ENCODE data around the gene JAZF1. TPM values are rescaled to one million over a fixed set of nuclear protein-coding genes. Genes with fewer than 3 reads are reported as not detected.
"Not testable (repeated sequence)": the region's sequence is repeated elsewhere in the genome, so short reads cannot be mapped to it uniquely, and the experiment has no call there.

The JAZF1 gene
- polyA plus RNA-seq, 3 donors from 2014 or later, result 17.7 to 40.2 (median 25.9) TPM

- H3K4me1 Mint-ChIP-seq, result peaks cover 26 to 57% of the 10 kb centered on the region in 2 donors
- peaks cover 0 to 3% (median 0%) of the 10 kb centered on the region in 3 donors for H3K27me3 Mint-ChIP-seq (ENCODE audit: low read depth in 3 of 3)
- DNase-seq, result no peak
- H3K4me3 Mint-ChIP-seq, result no peak overlapping the region
- no peaks in the 10 kb centered on the region for H3K9me3 Mint-ChIP-seq
- H3K27ac Mint-ChIP-seq, result peak overlapping the region in 1 of 6 donors; percentile 46
- H3K36me3 Mint-ChIP-seq, result peaks cover 0 to 5% (median 0%) of the 10 kb centered on the region in 3 donors
These were observed 240.7 kb downstream of the JAZF1 start for GRCh38 chr7:27939893-27940292.

DNA sequence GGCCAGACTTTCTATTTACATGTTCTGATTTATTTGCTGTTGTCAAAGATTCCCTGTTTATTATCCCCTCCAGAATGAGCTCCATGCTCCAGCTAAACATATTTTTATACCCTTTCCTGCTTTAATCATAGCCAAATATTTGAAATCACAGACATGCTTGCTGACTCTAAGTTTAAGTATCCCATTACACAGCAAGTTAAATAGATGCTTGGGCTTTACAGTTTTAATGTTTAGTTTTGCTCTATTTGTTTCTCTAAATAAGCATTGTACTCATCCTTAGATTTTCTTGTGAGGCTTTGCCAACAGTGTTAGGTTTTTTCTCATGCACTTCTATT is 243.9 kb downstream of the JAZF1 start:
- H3K27me3 Mint-ChIP-seq (ENCODE audit: low read depth in 3 of 3), result no peaks in the 10 kb centered on the region
- DNase-seq, result no peak
- H3K4me3 Mint-ChIP-seq, result no peak overlapping the region
- peak overlapping the region in 2 of 6 donors; percentile 31 to 55 for H3K27ac Mint-ChIP-seq
- H3K4me1 Mint-ChIP-seq, result peaks cover 23 to 61% of the 10 kb centered on the region in 2 donors
- H3K36me3 Mint-ChIP-seq, result peaks cover 0 to 5% (median 0%) of the 10 kb centered on the region in 3 donors
- no peaks in the 10 kb centered on the region for H3K9me3 Mint-ChIP-seq

GRCh38 chr7:27936047-27936767 is 244.4 kb downstream of the JAZF1 start:
- Mint-ChIP-seq H3K27ac (peak overlapping the region in 2 of 6 donors; percentile 34 to 44), H3K4me1 (peaks cover 22 to 57% of the 10 kb centered on the region in 2 donors), H3K36me3 (peaks cover 0 to 5% (median 0%) of the 10 kb centered on the region in 3 donors), H3K9me3 (no peaks in the 10 kb centered on the region), H3K27me3 (ENCODE audit: low read depth in 3 of 3) (no peaks in the 10 kb centered on the region), H3K4me3 (no peak overlapping the region)
- no peak for DNase-seq

DNA sequence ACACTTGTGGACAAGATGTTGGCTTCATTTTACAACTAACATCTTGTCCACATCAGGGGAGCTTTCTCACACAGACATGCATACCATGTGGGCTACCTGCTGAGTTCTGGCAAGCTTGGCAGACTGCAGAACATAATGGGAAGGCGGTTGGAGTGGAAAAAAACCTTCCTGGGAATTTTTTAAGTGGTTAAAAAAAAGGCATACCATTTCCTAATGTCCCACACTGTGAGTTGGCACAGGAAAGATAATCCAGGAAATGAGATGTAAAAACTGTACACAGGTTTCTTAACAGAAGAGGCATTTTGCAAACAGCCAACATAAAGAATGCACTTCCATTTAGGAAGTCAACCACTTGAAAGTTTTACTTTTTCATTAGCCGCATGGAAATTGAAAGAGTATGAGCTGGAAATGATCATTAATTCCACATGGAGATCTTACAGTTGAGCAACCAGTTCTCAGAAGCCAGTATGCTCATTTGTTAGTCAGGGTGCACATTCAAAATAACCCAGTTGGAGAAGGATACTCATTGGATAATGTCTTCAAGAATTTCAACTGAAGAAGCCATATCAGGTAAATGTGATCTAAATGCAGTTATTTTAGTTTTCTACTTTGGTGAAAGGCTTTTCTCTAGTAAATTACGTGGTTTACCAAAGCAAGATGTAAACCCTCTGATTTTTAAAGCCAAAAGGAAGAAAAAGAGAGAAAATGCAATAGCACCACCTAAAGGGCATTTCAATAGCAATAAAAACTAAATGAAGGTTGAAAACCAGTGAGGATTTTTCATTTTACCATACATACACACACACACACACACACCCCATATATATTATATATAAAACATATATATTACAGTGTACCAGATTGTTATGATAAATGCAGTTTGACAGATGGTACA is 246.7 kb downstream of the JAZF1 start:
- H3K4me1 Mint-ChIP-seq, result peaks cover 18 to 62% of the 10 kb centered on the region in 2 donors
- peak in 1 of 3 donors; percentile 3 for DNase-seq

DNA sequence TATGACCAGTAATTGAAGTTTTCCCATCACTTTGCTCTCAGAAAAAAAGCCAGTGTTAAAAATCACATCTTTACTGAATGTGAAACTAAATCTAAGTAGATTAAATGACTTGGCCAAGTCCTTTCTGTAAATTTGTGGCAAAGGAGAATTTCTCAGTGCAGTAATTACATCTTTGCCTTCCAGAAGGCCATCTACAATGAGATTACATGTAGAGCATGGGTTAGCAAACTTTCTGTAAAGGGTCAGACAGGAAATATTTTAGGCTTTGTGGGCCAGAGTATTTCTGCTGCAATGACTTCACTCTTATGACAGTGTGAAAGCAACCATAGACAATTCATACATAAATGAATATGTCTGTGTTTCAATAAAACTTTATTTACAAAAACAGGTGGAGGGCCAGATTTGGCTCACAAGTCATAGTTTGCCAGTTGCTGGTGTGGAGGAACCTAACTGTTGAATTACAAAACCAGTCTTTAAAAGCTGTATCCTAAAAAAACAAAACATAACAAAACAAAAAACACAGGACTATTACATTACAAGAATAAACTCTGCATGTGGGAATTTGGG is 249.6 kb downstream of the JAZF1 start:
- Mint-ChIP-seq H3K27me3 (ENCODE audit: low read depth in 3 of 3) (peaks cover 0 to 2% (median 0%) of the 10 kb centered on the region in 3 donors), H3K4me3 (no peak overlapping the region), H3K27ac (no peak overlapping the region), H3K4me1 (peaks cover 25 to 62% of the 10 kb centered on the region in 2 donors), H3K9me3 (no peaks in the 10 kb centered on the region), H3K36me3 (no peaks in the 10 kb centered on the region)
- DNase-seq, result no peak

More for the DNA sequence above, 246.7 kb downstream of the JAZF1 start:
- Mint-ChIP-seq H3K27me3 (ENCODE audit: low read depth in 3 of 3) (peaks cover 0 to 2% (median 0%) of the 10 kb centered on the region in 3 donors), H3K9me3 (no peaks in the 10 kb centered on the region), H3K4me3 (no peak overlapping the region), H3K27ac (peak overlapping the region in 1 of 6 donors; percentile 28), H3K36me3 (no peaks in the 10 kb centered on the region)

DNA sequence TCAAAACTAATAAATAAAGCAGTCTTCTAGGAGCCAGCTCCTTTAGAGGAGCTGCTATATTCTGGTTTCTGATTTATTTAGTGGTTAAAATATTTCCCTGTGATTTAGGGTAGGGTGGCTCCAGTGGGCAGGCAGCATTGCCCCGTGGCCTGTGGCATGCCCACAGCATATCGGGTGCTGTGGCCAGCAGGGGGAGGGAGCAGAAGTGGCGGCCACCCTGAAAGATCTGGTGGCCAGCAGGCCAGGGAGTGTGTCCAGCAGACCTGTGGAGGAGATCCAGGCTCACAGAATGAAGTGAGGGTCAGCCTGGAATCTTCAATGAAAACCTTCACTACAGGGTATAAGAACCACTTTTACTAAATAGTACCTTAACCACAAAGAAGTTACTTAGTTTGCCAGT is 251.5 kb downstream of the JAZF1 start:
- Mint-ChIP-seq H3K4me3 (no peak overlapping the region), H3K9me3 (no peaks in the 10 kb centered on the region), H3K27me3 (ENCODE audit: low read depth in 3 of 3) (peaks cover 0 to 6% (median 2%) of the 10 kb centered on the region in 3 donors), H3K4me1 (peaks cover 28 to 62% of the 10 kb centered on the region in 2 donors), H3K36me3 (no peaks in the 10 kb centered on the region), H3K27ac (peak overlapping the region in 1 of 6 donors; percentile 31)
- DNase-seq, result no peak

DNA sequence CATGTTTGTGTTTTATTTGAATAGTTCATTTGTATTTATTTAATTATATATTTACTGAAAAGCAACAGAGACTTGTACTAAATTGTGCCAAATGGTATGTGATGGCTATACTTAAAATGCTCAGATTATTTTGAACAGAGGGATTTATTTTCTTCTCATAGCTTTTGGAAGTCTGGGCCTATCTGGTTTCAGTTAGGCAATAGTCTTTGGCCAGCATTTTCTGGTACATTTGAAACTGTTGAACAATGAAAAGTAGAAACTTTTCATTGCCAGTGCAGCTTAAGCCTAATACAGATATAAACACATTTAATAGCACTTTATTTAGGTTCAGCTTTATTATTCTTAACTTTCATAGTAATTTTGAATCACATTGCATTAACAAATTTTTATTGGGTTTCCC is 252.6 kb downstream of the JAZF1 start:
- H3K9me3 Mint-ChIP-seq, result no peaks in the 10 kb centered on the region
- H3K4me1 Mint-ChIP-seq, result peaks cover 28 to 60% of the 10 kb centered on the region in 2 donors
- no peaks in the 10 kb centered on the region for H3K36me3 Mint-ChIP-seq
- DNase-seq, result no peak
- no peak overlapping the region for H3K27ac Mint-ChIP-seq
- H3K27me3 Mint-ChIP-seq (ENCODE audit: low read depth in 3 of 3), result peaks cover 0 to 8% (median 2%) of the 10 kb centered on the region in 3 donors
- no peak overlapping the region for H3K4me3 Mint-ChIP-seq

GRCh38 chr7:27925573-27926201 is 254.9 kb downstream of the JAZF1 start:
- DNase-seq, result no peak
- Mint-ChIP-seq H3K9me3 (no peaks in the 10 kb centered on the region), H3K4me1 (peaks cover 22 to 52% of the 10 kb centered on the region in 2 donors), H3K36me3 (no peaks in the 10 kb centered on the region), H3K27ac (peak overlapping the region in 3 of 6 donors; percentile 0 to 46 (median 35)), H3K27me3 (ENCODE audit: low read depth in 3 of 3) (peaks cover 0 to 8% (median 2%) of the 10 kb centered on the region in 3 donors), H3K4me3 (no peak overlapping the region)

DNA sequence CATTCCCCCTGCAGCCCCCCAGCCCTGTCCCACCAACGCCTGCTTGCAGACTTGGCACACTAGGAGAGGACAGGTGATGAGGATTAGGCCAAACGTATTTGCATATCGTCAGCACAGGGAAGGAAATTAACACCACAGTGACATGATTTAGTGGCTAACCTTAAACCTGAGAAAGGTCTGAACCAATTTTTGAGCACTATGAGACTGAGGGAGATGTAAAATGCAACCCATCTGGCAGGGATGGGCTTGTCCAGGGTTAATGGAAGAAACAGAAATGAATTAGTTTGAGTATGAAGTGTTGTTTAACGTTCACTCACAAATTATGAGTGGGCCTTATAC is 257.0 kb downstream of the JAZF1 start:
- Mint-ChIP-seq H3K9me3 (no peaks in the 10 kb centered on the region), H3K36me3 (no peaks in the 10 kb centered on the region), H3K4me3 (no peak overlapping the region), H3K4me1 (peaks cover 20 to 51% of the 10 kb centered on the region in 2 donors), H3K27me3 (ENCODE audit: low read depth in 3 of 3) (peaks cover 0 to 8% (median 0%) of the 10 kb centered on the region in 3 donors), H3K27ac (peak overlapping the region in 2 of 6 donors; percentile 12 to 54)
- DNase-seq, result no peak

GRCh38 chr7:27922907-27923641 is 257.5 kb downstream of the JAZF1 start:
- Mint-ChIP-seq H3K4me1 (peaks cover 23 to 52% of the 10 kb centered on the region in 2 donors), H3K36me3 (no peaks in the 10 kb centered on the region), H3K27me3 (ENCODE audit: low read depth in 3 of 3) (peaks cover 0 to 8% (median 0%) of the 10 kb centered on the region in 3 donors), H3K4me3 (no peak overlapping the region), H3K9me3 (no peaks in the 10 kb centered on the region), H3K27ac (peak overlapping the region in 1 of 6 donors; percentile 12)
- no peak for DNase-seq

DNA sequence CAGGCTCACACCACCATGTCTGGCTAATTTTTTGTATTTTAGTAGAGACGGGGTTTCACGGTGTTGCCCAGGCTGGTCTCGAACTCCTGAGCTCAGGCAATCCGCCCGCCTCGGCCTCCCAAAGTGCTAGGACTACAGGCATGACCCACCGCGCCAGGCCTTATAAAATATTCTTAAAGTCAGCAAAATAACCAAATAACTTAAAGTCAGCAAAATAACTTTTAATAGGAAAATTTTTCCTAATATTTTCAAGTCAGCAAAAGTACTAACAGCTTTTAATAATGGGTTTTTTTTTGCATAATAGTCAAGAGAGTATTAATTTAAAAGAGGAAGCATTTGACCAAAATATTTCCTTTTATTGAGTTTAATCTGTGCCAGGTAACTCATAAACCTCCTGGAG is 258.2 kb downstream of the JAZF1 start:
- peaks cover 27 to 59% of the 10 kb centered on the region in 2 donors for H3K4me1 Mint-ChIP-seq
- H3K4me3 Mint-ChIP-seq; H3K36me3 Mint-ChIP-seq; H3K27ac Mint-ChIP-seq; H3K27me3 Mint-ChIP-seq (ENCODE audit: low read depth in 3 of 3); H3K9me3 Mint-ChIP-seq; DNase-seq: not testable (repeated sequence)

DNA sequence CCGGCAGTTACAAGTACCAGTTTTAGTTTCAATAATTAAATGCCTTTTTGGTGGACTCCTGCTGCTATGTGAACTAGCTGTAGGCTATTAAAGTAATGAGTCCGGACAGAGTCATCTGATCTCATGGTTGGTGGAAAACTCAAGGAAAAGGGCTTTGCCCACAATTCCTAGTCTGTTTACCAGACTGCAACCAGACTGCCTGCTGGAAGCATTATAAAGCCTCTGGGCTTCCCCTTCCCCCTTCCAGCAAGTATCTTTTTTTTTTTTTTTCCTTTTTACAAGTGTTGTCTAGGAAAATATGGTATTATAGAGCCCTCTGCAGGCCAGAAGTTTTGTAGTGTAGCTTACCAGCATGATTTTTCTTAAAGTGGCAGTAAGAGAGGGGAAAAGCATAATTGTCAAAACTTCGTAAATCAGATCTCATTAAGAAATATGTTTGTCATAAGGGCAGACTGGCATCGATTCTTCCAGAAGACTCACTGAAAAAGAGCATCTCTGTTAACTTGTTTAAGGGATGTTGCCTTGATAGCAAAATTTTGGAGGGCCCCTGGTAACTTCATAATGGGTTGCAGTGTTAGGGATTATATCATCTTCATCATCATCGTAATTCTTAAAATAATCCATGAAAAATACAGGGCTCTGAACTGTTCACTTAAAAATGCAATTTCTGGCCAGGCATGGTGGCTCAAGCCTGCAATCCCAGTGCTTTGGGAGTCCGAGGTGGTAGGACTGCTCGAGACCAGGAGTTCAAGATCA is 259.3 kb downstream of the JAZF1 start:
- peak; percentile 27 to 36 (median 31) for DNase-seq
- Mint-ChIP-seq H3K9me3 (no peaks in the 10 kb centered on the region), H3K4me1 (peaks cover 27 to 68% of the 10 kb centered on the region in 2 donors), H3K4me3 (no peak overlapping the region), H3K27me3 (ENCODE audit: low read depth in 3 of 3) (peaks cover 0 to 10% (median 0%) of the 10 kb centered on the region in 3 donors), H3K27ac (peak overlapping the region in 2 of 6 donors; percentile 8 to 33), H3K36me3 (peaks cover 0 to 3% (median 0%) of the 10 kb centered on the region in 3 donors)

Data from immature natural killer cell (primary cell).